AG04450 (cell line): ENCODE data around the gene POP4. TPM values are rescaled to one million over a fixed set of nuclear protein-coding genes. Genes with fewer than 3 reads are reported as not detected.

Experiments
- CTCF ChIA-PET: fragments of 300-600, 350-600 bp; formaldehyde crosslinking; extraction: SDS; loops from one replicate; lab custom pipeline; 2022; ENCODE audit warnings: antibody characterized with exemption, inconsistent platforms; lab: Charles Lee
- POLR2A ChIA-PET: fragments of 350-600 bp; formaldehyde crosslinking; extraction: SDS; loops from one replicate; lab custom pipeline; 2021; ENCODE audit warnings: antibody characterized with exemption, inconsistent platforms; lab: Yijun Ruan, JAX
- DNase-seq: peaks from one replicate; pipeline ENCODE4 v3.0.0-alpha.2; 2011; ENCODE audit warnings: low read depth, low spot score
- H3K27ac ChIP-seq: one replicate; pipeline ENCODE4 v1.5.1; 2012; ENCODE audit warnings: low read depth, low read length, control low read depth
- H3K27me3 ChIP-seq: one replicate; pipeline ENCODE4 v1.6.0; 2012; ENCODE audit warnings: low read length; ENCODE audit not compliant: control insufficient read depth, insufficient read depth
- H3K4me3 ChIP-seq: 2 replicates; pipeline ENCODE4 v1.5.1; 2011; ENCODE audit warnings: mild to moderate bottlenecking, low read depth, low read length, control low read depth
- H3K9me3 ChIP-seq: 2 replicates; pipeline ENCODE4 v1.5.1; 2012; ENCODE audit warnings: low read length; ENCODE audit not compliant: control insufficient read depth, insufficient read depth
- CTCF ChIP-seq: IDR thresholded peaks from 2 replicates; pipeline ENCODE4 v1.5.1; 2011; ENCODE audit warnings: low read depth, low read length, control low read depth, inconsistent platforms
- polyA plus RNA-seq: library from polyadenylated mRNA; depleted of rRNA; stranded (reverse); fragments of >200 nt; gene quantifications from 2 replicates; pipeline ENCODE4 v1.2.3, GENCODE V29; 2011

Gene POP4
- polyA plus RNA-seq, 1 experiment = 87.4 TPM

GRCh38 chr19:29576761-29577648 lies 29.1 kb upstream of the POP4 start:
- Histone ChIP-seq H3K27ac (no peak overlapping the region), H3K4me3 (no peak overlapping the region), H3K27me3 (peaks cover 11% of the 10 kb centered on the region), H3K9me3 (no peaks in the 10 kb centered on the region)
- POLR2A ChIA-PET = no interaction called here
- CTCF ChIA-PET = no interaction called here
- no peak for DNase-seq
- TF ChIP-seq CTCF = no peak

- TF ChIP-seq CTCF = no peak
- Histone ChIP-seq H3K9me3 (no peaks in the 10 kb centered on the region), H3K4me3 (no peak overlapping the region), H3K27ac (no peak overlapping the region), H3K27me3 (peaks cover 11% of the 10 kb centered on the region)
- ChIA-PET POLR2A (no interaction called here), CTCF (no interaction called here)
- no peak for DNase-seq
Observed at GRCh38 chr19:29577649-29577963, 28.5 kb upstream of the POP4 start.

GRCh38 chr19:29578349-29578748 lies 27.7 kb upstream of the POP4 start:
- Histone ChIP-seq H3K27me3 (peaks cover 11% of the 10 kb centered on the region), H3K9me3 (no peaks in the 10 kb centered on the region), H3K27ac (no peak overlapping the region), H3K4me3 (no peak overlapping the region)
- no peak for DNase-seq
- TF ChIP-seq CTCF = no peak
- POLR2A ChIA-PET = no interaction called here
- CTCF ChIA-PET = no interaction called here

- ChIA-PET CTCF (no interaction called here), POLR2A (no interaction called here)
- Histone ChIP-seq H3K4me3 (no peak overlapping the region), H3K9me3 (no peaks in the 10 kb centered on the region), H3K27ac (no peak overlapping the region), H3K27me3 (peaks cover 3% of the 10 kb centered on the region)
- TF ChIP-seq CTCF = no peak
- no peak for DNase-seq
Observed at GRCh38 chr19:29579308-29579910, 26.7 kb upstream of the POP4 start.

- H3K4me3 ChIP-seq = no peak overlapping the region
- no peak overlapping the region for H3K27ac ChIP-seq
- no peaks in the 10 kb centered on the region for H3K27me3 ChIP-seq
- TF ChIP-seq CTCF = no peak
- ChIA-PET POLR2A (no interaction called here), CTCF (no interaction called here)
- DNase-seq = no peak
- no peaks in the 10 kb centered on the region for H3K9me3 ChIP-seq
Observed at GRCh38 chr19:29581398-29581797, 24.7 kb upstream of the POP4 start.
